Stimulated activated CD4-positive, alpha-beta T cell treated with anti-CD3 and anti-CD28 coated beads, Interleukin-12 subunit alpha, Interleukin-12 subunit beta, amount 100 ng/mL, for 48 hours (primary cell): ENCODE measurements around the gene DENND4A.

Experiments
- DNase-seq, 3 donors: peaks; one replicate each; pipeline ENCODE4 v3.0.0-alpha.2; 2020; ENCODE audit warnings: low read depth in 2 of 3, low spot score in 1 of 3

The DENND4A gene

DNA sequence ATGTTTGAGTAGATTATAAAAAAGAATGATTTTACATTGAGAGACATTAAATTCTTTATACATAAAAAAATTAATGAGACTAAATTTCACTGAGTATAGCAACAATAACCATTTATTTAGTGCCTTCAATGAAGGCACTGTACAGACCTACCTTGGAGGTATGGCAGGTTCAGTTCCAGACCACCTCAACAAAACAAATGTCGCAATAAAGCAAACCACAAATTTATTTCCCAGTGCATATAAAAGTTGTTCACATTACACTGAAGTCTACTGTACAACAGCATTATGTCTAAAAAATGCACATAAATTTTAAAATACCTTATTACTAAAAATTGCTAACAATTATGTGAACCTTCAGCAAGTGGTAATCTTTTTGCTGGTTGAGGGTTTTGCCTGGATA lies 111.5 kb downstream of the DENND4A start:
- no peak for DNase-seq

DNA sequence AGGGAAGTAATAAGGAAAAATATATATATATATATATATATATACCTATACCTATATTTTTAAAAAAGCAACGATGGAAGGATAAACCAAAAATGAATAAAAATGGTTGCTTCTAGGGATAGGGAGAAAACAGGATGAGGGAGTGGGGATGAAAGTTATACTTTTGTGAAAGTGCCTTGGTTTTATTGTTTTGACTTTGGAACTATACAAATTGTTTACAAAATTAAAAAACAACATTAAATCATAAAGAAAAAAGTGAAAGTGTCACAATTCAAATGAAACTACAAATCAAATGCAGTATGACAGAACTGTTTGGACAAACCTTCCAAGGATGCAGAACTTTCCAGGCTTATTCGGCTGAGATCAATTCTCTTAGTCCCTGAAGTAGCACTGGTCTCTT lies 116.0 kb downstream of the DENND4A start:
- no peak for DNase-seq

DNA sequence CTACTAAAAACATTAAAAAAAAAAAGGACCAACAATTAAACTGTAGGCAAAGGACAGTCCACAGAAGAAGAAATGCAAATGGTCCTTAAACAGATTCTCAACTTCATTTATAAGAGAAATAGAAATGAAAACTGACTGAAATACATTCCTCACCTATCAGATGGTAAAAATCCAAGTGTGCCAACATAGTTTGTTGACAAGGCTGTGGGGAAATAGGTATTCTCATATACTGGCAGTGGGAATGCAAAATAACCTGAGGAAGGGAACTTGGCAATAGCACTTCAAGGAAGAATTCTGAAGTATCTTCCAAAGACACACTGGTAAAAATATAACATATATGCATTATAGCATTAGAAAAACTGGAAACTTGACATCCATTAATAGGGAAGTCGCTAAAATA lies 116.5 kb downstream of the DENND4A start:
- no peak for DNase-seq

DNA sequence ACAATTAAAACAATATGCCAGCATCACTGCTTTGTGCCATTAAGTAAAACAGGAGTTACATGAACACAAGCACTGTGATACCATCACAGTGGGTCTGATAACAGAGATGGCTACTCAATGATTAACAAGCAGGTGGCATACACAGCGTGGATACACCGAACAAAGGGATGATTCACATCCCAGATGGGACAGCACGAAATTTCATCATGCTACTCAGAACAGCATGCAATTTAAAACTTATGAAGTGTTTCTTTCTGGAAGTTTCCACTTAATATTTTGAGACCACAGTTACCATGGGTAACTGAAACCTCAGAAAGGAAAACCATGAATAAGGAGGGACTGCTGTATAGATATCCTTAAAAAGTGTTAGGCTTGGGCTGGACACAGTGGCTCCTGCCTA lies 125.8 kb downstream of the DENND4A start:
- no peak for DNase-seq

DNA sequence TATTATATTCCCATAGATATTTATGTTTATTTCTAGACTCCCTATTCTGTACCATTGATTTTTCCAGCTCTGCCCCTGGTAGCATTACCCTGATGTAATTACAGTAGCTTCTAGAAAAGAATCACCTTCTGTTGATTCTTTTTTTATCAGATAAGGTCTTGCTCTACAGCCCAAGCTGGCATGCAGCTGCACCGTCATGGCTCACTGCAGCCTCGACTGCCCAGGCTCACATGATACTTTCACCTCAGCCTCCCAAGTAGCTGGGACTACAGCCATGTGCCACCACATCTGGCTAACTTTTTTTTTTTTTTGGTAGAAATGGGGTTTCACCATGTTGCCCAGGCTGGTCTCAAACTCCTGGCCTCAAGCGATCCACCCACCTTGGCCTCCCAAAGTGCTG lies 128.6 kb downstream of the DENND4A start:
- DNase-seq = no peak

DNA sequence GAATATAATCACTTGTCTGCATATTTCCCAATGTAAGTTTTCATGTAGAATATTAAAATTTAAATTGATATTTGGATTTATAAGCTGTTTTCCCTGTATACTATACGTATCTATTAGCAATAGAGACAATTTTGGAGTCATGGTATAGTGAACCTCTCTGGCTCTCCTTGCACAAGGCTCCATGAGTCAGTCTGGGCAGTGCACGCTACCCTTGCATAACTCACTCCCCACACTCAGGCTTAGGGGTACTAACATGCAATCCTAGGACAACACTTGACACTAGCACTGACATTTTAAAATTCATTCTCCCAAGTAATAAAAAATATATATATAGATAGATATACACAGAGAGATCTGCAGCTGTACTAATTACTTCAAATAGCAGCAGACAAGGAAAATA lies 131.2 kb downstream of the DENND4A start:
- no peak for DNase-seq

DNA sequence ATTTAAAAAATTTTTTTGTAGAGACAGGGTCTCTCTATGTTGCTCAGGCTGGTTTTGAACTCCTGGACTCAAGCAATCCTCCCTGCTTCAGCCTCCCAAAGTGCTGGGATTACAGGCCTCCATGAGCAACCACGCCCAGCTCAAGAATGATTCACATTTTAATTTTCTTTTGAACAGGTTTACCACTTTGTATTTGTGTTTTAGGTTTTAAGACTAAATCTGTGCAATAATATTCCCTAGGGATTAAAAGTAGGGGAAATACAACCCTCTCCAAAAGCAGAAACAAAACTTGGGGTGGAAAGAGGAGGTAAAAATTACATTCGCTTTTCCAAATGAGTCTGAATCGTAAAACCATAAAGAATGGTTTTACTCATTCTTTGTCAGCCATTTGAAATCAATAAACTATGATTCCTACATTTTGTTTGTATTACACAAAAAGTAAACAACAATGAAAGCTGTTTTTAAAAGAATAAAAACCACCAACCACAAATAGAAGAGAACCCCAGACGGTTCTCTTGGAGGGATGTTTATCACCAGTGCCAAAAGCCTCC lies 132.5 kb downstream of the DENND4A start:
- DNase-seq = no peak

DNA sequence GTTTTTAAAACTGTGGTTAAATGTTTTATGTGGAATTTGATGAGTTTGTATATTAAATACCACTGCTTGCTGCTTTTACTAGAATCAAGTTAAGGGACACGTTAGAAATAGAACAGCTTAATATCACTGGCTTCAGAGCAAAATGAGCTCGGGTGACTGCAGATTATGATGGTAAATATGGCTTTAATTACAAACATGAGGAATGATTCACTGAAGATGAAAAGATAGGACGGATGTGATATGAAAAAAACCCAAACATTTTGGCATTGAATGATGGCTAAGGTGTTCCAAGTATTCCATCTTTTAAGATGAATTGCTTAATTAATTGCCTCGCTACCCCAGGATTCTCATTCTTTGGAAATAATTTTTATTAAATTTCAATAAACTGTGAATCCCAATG lies 136.6 kb downstream of the DENND4A start:
- DNase-seq = no peak

DNA sequence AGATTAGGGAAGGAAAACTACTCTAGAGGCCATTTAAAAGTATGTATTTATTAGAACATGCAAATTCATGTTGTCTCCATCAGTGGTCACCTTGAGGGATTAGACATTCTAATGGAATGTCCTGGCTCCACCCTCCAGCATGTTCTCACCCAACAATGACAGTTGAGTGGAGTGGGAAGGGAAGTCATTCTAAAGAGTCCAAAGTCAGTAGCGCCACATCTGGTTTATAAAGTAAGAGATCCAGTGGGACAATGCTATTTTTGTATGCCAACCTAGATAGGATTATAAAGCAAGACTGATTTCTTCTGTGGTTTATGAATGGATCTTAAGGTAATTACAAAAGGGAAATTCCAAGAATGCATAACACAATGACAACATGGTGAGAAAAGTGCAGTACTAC lies 137.1 kb downstream of the DENND4A start:
- DNase-seq = no peak

DNA sequence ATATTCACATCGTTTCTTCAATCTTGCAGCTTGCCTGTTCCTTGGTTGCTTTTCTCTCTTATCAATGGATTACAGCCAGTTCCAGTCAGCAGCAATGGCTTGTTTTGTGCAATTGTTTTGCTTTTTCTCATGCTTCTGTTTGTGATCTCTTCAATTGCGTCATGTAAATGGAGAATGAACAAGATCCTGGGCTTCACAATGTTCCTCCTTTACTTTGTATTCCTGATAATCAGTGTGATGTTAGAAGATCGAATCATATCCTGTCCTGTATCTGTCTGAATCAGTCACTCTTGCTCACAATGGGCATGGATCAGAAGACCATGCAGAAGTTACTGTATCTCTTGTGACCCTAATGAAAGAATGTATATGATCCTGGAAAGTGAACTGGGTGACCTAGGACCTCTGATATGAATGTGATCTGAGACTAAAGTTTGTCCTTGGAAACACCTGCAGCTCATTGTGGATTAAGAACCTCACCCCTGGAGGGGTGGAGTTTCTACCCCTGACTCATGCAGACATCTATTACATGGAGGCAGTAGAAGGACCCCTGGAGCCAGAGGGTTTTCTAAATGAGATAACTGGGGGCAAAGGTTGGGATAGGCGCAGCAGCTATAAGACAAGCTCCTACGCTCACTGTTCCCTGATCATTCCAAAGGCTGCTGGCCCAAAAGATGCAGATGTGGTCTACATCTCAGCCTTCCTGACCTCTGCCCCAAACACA lies 138.1 kb downstream of the DENND4A start:
- DNase-seq = no peak

DNA sequence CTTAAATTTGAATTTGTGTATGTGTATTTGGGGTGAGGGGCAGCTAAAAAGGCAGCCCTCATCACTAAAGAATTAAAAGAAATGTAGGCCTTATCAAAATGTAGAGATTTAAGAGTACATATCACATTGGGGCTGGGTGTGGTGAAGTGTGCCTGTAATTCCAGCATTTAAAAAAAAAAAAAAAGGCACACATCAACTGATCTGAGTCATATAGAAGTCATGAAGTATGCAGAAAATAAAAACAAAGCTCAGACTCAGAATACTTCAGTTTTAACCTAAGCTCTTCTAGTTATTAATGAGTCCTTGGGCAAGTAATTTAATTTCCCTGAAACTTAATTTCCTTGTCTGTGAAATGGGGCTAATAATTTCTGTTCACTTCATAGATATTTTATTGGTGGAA lies 138.8 kb downstream of the DENND4A start:
- no peak for DNase-seq

DNA sequence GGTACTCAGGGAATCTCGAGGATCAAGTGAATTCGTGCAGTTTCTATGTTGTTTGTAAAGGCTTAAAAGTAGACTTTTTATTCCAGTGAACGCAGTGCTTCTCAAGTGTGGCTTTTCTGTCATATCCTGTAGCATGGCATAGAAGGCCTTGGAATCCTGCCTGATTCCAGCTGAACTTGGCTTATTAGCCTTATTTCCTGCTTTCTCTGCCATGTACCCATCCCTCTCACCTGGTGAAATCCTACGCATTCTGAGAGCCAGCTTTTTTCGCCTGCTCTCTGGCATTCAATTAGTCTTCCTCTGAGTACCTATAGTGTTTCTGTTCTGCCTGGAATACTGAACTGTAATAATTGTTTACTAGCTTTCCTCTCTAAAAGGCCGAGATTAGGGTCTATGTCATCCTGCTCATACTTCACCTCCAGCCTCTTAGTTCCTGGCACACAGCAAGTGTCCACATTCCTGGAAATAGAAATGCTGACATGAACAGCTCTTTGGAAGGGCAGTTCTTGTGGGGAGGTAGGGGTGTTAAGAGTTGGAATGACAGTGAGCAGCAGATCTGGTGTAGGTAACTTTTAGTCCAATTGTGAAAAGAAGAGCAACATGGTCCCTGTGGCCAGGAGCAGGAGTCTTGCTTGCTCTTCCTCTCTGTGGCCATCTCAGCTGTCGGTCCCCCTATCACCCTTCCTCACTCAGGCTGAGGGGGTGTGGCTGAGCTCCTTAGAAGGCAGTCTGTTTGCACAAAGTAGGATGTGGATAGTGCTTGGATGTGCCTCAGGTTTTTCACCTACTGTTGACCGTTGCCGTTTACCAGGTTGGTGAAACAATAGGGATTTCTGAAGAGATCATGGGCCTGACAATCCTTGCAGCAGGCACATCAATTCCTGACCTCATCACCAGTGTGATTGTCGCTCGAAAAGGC lies 140.0 kb downstream of the DENND4A start:
- no peak for DNase-seq

DNA sequence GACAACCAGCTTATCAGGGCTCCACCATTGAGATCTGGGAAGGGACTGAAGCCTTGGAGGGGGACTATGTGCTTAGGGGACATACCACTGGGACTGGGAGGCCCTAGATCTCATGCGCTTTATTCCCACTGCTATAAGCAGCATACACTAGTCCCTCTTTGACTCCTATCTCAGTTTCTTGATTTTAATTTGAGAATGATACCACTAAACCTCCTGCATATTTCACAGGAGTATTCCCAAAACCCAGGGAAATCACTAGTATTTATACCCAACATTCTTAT lies 141.1 kb downstream of the DENND4A start:
- no peak for DNase-seq

DNA sequence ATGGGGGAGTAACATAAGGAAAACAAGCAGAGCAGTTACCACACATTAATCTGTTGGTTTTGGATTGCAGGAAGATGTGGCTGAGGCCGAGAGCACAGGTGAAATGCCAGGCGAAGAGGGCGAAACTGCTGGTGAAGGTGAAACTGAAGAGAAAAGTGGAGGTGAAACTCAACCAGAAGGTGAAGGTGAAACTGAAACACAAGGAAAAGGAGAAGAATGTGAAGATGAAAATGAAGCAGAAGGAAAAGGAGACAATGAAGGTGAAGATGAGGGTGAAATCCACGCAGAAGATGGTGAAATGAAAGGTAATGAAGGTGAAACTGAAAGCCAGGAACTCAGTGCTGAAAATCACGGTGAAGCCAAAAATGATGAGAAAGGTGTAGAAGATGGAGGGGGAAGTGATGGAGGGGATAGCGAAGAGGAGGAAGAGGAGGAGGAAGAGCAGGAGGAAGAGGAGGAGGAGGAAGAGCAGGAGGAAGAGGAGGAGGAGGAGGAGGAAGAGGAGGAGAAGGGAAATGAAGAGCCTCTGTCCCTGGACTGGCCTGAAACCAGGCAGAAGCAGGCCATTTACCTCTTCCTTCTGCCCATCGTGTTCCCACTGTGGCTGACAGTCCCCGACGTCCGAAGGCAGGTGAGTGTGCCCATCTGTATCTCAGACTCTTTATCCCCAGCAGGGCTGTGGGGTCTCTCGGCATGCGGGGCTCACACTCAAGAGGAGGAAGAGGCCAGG lies 141.6 kb downstream of the DENND4A start:
- no peak for DNase-seq

DNA sequence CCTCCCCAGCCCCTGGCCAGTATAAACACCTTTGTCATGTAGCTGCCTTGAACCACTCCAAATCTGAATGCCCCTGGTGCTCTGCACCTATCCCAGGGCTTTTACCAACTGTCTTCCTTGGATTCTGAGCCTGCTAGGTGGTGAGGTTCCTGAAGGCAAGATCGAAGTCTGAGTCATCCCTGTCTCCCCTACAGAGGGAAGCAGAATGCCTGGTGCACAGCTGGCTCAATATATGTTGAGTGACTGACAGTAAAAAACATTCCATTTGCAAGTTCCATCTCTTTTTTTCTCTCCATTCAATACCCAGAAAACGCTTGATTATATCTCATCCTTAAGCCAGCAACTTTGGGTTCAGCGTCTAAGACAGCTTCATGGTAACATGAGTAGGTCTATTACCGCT lies 145.6 kb downstream of the DENND4A start:
- DNase-seq = no peak

DNA sequence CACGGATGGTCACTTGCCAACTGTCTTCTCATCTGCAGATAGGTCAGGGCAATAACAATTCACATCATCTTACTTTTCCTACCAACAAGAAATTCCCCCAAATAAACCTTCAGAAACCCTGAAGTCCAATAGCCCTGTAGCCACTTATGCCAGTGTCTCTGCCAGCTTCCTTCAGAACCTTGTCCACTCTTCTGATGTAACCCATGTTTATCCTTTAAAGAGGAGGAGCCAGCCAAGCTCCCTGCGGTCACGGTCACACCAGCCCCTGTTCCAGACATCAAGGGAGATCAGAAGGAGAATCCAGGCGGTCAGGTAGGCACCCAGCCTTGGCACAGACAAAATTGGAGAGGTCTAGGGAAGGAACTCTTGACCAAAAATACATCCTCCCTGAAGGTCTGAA lies 146.7 kb downstream of the DENND4A start:
- DNase-seq = no peak

DNA sequence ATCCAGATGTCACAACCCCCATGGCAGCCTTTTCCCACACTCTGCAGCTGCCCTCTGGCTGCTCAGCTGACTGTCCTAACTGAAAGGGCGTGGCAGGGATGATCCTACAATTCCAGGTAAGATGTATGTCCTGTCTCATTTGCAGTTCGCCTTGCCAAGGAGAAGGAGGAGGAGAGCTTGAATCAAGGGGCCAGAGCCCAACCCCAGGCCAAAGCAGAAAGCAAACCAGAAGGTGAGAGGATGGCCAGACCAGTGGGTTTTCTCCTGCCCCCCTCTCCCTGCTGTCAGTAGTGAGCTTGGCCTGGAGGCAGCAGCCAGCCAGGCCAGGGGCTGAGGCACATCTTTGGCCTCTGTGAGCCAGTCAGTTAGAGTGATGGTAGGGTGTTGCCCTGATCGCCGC lies 147.8 kb downstream of the DENND4A start:
- no peak for DNase-seq

DNA sequence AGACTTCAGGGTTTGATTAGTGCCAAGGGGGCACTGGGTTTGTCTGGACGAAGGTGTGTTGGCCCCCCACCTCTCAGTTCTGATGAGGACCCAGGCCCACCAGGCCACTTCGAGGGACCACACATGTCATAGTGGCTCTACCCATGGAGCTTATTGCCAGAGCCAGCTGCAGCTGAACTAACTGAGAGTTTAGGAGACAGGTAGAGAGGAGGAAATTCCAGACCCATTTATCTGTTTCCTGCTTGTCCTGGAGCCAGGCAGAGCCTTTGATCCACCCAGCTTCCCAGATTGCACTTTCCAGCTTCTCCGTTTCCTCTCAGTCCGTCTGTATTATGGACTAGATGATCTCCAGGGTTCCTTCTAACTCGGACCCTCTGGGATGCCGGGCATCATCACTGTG lies 149.5 kb downstream of the DENND4A start:
- no peak for DNase-seq

DNA sequence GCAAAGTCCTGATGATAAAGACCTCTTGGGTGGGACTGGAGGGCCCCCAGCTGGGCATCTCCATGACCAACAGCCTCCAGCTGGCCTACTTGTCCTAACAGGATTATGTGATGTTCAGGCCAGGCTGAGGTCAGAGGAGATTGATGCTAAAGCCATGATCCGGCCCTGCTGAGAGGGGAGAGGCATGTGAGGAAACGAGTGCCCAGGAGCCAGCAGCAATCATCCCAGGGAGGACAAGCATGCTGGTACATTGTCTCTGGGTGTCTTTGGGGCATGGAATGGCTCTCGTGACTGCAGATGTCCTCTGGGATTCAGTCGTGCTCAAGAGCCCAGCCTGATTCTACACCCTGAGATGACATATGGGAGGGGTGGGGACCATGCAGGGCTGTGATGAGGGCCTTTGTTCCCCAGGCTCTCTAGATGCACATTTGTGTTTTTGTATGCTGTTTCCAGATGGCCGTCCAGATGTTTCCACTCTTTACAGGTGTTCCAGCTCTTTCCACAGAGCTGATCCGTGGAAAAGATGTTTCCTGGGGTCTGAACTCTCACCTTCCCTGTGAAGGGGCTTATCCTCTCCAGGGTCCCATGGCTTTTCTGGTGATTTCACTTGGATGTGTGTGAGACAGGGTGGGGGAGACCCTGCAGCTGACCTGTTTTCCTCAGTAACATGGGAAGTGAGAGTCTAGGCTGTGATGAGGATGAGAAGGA lies 150.2 kb downstream of the DENND4A start:
- no peak for DNase-seq

DNA sequence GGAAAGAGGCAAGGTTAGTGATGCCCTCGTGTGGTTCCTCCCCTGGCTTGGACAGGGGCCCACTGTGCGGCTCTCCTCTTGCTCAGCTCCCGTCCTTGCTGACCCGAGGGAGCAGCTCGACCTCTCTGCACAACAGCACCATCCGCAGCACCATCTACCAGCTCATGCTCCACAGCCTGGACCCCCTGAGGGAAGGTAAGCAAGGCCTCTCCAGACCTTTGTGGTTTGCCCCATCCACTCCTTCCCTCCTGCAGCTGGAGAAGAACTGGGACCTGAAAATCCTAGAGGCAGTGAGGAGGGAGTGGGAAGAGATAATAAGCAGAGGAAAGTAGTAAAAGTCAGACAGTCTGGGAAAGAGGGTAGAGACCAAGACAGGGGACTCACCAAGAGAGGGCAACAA lies 152.6 kb downstream of the DENND4A start:
- DNase-seq = no peak

DNA sequence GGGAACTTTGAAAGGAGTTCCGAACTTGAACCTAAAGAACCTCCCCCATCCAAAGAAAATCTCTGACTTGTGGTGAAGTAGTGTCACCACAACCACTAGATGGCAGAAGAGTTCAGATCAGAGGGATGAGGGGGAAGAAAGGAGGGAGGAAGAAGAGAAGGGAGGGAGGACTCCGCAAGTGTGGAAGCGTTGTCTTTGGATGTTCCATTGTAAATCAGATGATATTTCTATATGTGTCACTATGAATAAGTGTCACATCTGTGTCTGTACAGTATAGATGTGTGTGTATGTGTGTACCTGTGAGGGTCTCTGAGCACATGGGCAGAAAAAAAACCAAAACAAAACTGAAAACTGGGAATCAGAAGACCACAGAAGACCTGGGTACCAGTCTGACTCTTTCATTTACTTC lies 153.4 kb downstream of the DENND4A start:
- DNase-seq = peak in 2 of 3 donors; percentile 15 to 39
